ENCODE measurements around the gene GALR2. TPM values are rescaled to one million over a fixed set of nuclear protein-coding genes. Genes with fewer than 3 reads are reported as not detected.

The GALR2 gene
- total and polyA plus RNA-seq, 9 of the 15 experiments (the other 6 are each of a cell fraction or from before 2014, with no cell fraction given), result 0.34 TPM; not detected in 8

GRCh38 chr17:76103274-76104139 lies 28.9 kb downstream of the GALR2 start, which contains the start of gene EXOC7 (continued):
- TF ChIP-seq THRB (CRISPR knock-in tag; conservative IDR thresholded peaks at IDR 0.05), result peak; percentile 24; the same call in 1 of the 2 replicates
- no peak for TF ChIP-seq RBM15 (IDR thresholded peaks at IDR 0.05; ENCODE audit: insufficient read depth, low read length)
- no peak for TF ChIP-seq SMAD2 (IDR thresholded peaks at IDR 0.05; ENCODE audit: low read depth, low read length)
- no peak for TF ChIP-seq HINFP (tag; conservative IDR thresholded peaks at IDR 0.05; ENCODE audit: low read depth)
- no peak for TF ChIP-seq ZKSCAN3 (CRISPR knock-in tag; IDR thresholded peaks at IDR 0.05)
- TF ChIP-seq CBFB (CRISPR knock-in tag; IDR thresholded peaks at IDR 0.05), result no peak
- no peak for TF ChIP-seq ZNF282 (CRISPR knock-in tag; IDR thresholded peaks at IDR 0.05)
- TF ChIP-seq ID3 (CRISPR knock-in tag; IDR thresholded peaks at IDR 0.05), result no peak
- TF ChIP-seq ID3 (tag; IDR thresholded peaks at IDR 0.05), result peak; percentile 86
- TF ChIP-seq ZHX1 (conservative IDR thresholded peaks at IDR 0.05; ENCODE audit: low read length), result peak; percentile 62; the same call in 1 of the 2 replicates
- TF ChIP-seq ZNF140 (CRISPR knock-in tag; IDR thresholded peaks at IDR 0.05), result 0 out of 2 replicates have a peak, but pooled peaks have one; percentile 7
- TF ChIP-seq KLF1 (tag; IDR thresholded peaks at IDR 0.05), result no peak
- no peak for TF ChIP-seq MEIS2 (IDR thresholded peaks at IDR 0.05; ENCODE audit: partially characterized antibody)
- TF ChIP-seq RUNX1 (IDR thresholded peaks at IDR 0.05; ENCODE audit: low read depth), result no peak
- no peak for TF ChIP-seq CHD1 (IDR thresholded peaks at IDR 0.05; ENCODE audit: low read length)
- no peak for TF ChIP-seq EHMT2 (IDR thresholded peaks at IDR 0.05)
- no peak for TF ChIP-seq FOXP1 (CRISPR knock-in tag; IDR thresholded peaks at IDR 0.05)
- TF ChIP-seq KAT8 (IDR thresholded peaks at IDR 0.05; ENCODE audit: low read depth), result peak; percentile 90
- no peak for TF ChIP-seq DEAF1 (CRISPR knock-in tag; IDR thresholded peaks at IDR 0.05)

Measured in K562 (cell line).